ENCODE data around the gene TRIB2. TPM values are rescaled to one million over a fixed set of nuclear protein-coding genes. Genes with fewer than 3 reads are reported as not detected.

The TRIB2 gene
- total and polyA plus RNA-seq, 9 of the 15 experiments (the other 6 are each of a cell fraction or from before 2014, with no cell fraction given): 9.0 to 39.0 (median 26.3) TPM

- WGBS (ENCODE audit: insufficient coverage, low coverage, missing lambda C conversion rate): 88% methylated on average over 9 of the region's 9 CpGs
- Histone ChIP-seq H3K79me2 (ENCODE audit: control insufficient read depth, insufficient read depth, low read length) (peaks cover 1% of the 10 kb centered on the region; the same call in 1 of the 3 replicates), H3K9me3 (replicated peaks; ENCODE audit: control insufficient read depth, insufficient read depth, low read depth, low read length) (no peaks in the 10 kb centered on the region), H3K27ac (ENCODE audit: extremely low read depth, low read depth, low read length) (no peak overlapping the region), H2AFZ (ENCODE audit: low read depth, low read length) (no peak overlapping the region), H3K4me1 (replicated peaks in 1 of 2; ENCODE audit: control insufficient read depth in 2 of 2, insufficient read depth in 2 of 2, low read length in 2 of 2) (peaks cover 0 to 3% of the 10 kb centered on the region in 2 experiments; a peak in 2 of 5 replicates), H3K36me3 (ENCODE audit: control insufficient read depth, insufficient read depth, low read length) (peaks cover 69% of the 10 kb centered on the region; the same call in 2 of the 3 replicates), H3K4me3 (no peak overlapping the region), H3K9ac (ENCODE audit: insufficient read depth in 1 of 2, low read depth in 2 of 2, low read length in 2 of 2) (no peak overlapping the region), H3K9me1 (ENCODE audit: control insufficient read depth, insufficient read depth, low read length) (no peaks in the 10 kb centered on the region), H4K20me1 (replicated peaks; ENCODE audit: control insufficient read depth, insufficient read depth, low read length) (peaks cover 4% of the 10 kb centered on the region; the same call in 1 of the 2 replicates), H3K4me2 (ENCODE audit: insufficient read depth, low read length) (no peak overlapping the region), H3K27me3 (ENCODE audit: control insufficient read depth in 2 of 2, insufficient read depth in 2 of 2, low read length in 2 of 2) (no peaks in the 10 kb centered on the region)
- POLR2A ChIA-PET: interaction anchor here (0.9 to 2.1 kb wide), 4 partner anchors 8 to 19 kb away, joined by 3 to 6 read pairs (median 4); no protein-coding TSS in a partner anchor
- ATAC-seq (no peak), FAIRE-seq (no peak), DNase-seq (ENCODE audit: extremely low read depth in 1 of 4, low spot score in 3 of 4) (no peak)
- BruUV-seq (replicated peaks): no TSS peak
- intact Hi-C loops (cut with micrococcal nuclease): no loop called here
- CTCF ChIA-PET (ENCODE audit: low intra/inter-chr PET ratio): interaction anchor here (0.6 kb wide), 1 partner anchor 1542 kb away, joined by 3 read pairs; no protein-coding TSS in a partner anchor
- in situ Hi-C loops (cut with MboI): loop anchor here (25.0 kb wide), 1 partner anchor 284 kb away; no protein-coding TSS in a partner anchor
- TF ChIP-seq SPI1 (IDR thresholded peaks at IDR 0.05; ENCODE audit: borderline replicate concordance, low read depth, low read length) (peak; percentile 42; the same call in 1 of the 2 replicates), ZKSCAN1 (IDR thresholded peaks at IDR 0.05; ENCODE audit: low read depth, low read length) (peak; percentile 90), RBBP5 (IDR thresholded peaks at IDR 0.05; ENCODE audit: borderline replicate concordance, insufficient read depth, low read length, poor library complexity, severe bottlenecking) (no peak), CHD1 (IDR thresholded peaks at IDR 0.05; ENCODE audit: low read length) (no peak)
Observed at GRCh38 chr2:12728221-12728777, 11.6 kb downstream of the TRIB2 start.

- FAIRE-seq: no peak
- 90% methylated on average over 5 of the region's 5 CpGs for WGBS (ENCODE audit: insufficient coverage, low coverage, missing lambda C conversion rate)
- CTCF ChIA-PET (ENCODE audit: low intra/inter-chr PET ratio): no interaction called here
- peaks cover 4% of the 10 kb centered on the region; the same call in 1 of the 2 replicates for H4K20me1 ChIP-seq (replicated peaks; ENCODE audit: control insufficient read depth, insufficient read depth, low read length)
- intact Hi-C loops (cut with micrococcal nuclease) (no loop called here), in situ Hi-C loops (cut with MboI) (loop anchor here (25.0 kb wide), 1 partner anchor 282 kb away; no protein-coding TSS in a partner anchor)
- no TSS peak for BruUV-seq (replicated peaks)
- no peaks in the 10 kb centered on the region for H3K9me1 ChIP-seq (ENCODE audit: control insufficient read depth, insufficient read depth, low read length)
- H3K36me3 ChIP-seq (ENCODE audit: control insufficient read depth, insufficient read depth, low read length): peaks cover 63% of the 10 kb centered on the region; the same call in 2 of the 3 replicates
- H3K27me3 ChIP-seq (ENCODE audit: control insufficient read depth in 2 of 2, insufficient read depth in 2 of 2, low read length in 2 of 2): no peaks in the 10 kb centered on the region
- H3K9me3 ChIP-seq (replicated peaks; ENCODE audit: control insufficient read depth, insufficient read depth, low read depth, low read length): no peaks in the 10 kb centered on the region
- POLR2A ChIA-PET: interaction anchor here (0.6 kb wide), 1 partner anchor 8 kb away, joined by 3 read pairs; no protein-coding TSS in a partner anchor
- H3K9ac ChIP-seq (ENCODE audit: insufficient read depth in 1 of 2, low read depth in 2 of 2, low read length in 2 of 2): no peak overlapping the region
- no peak overlapping the region for H2AFZ ChIP-seq (ENCODE audit: low read depth, low read length)
- no peak for DNase-seq (ENCODE audit: extremely low read depth in 1 of 4, low spot score in 3 of 4)
- no peaks in the 10 kb centered on the region for H3K79me2 ChIP-seq (ENCODE audit: control insufficient read depth, insufficient read depth, low read length)
- peaks cover 0 to 3% of the 10 kb centered on the region in 2 experiments; a peak in 2 of 5 replicates for H3K4me1 ChIP-seq (replicated peaks in 1 of 2; ENCODE audit: control insufficient read depth in 2 of 2, insufficient read depth in 2 of 2, low read length in 2 of 2)
- no peak overlapping the region for H3K27ac ChIP-seq (ENCODE audit: extremely low read depth, low read depth, low read length)
- no peak overlapping the region for H3K4me2 ChIP-seq (ENCODE audit: insufficient read depth, low read length)
- H3K4me3 ChIP-seq: no peak overlapping the region
- no peak for ATAC-seq
- TF ChIP-seq ZNF311 (CRISPR knock-in tag; IDR thresholded peaks at IDR 0.05) (no peak), RBFOX2 (IDR thresholded peaks at IDR 0.05; ENCODE audit: low read depth, low read length) (no peak), ZNF280B (CRISPR knock-in tag; IDR thresholded peaks at IDR 0.05) (no peak), ZBTB2 (IDR thresholded peaks at IDR 0.05) (no peak), KDM5B (IDR thresholded peaks at IDR 0.05; ENCODE audit: insufficient replicate concordance, low read depth, low read length) (no peak)
Observed at GRCh38 chr2:12730265-12730664, 13.5 kb downstream of the TRIB2 start.
